GM21447 (cell line): Measurements from ENCODE around the gene AMN.
"Not testable (repeated sequence)": the region's sequence is repeated elsewhere in the genome, so short reads cannot be mapped to it uniquely, and the experiment has no call there.

Experiments used
- ATAC-seq: cut with Tn5 transposase; IDR thresholded peaks from one replicate; pipeline ENCODE4 v1.9.1; 2021; ENCODE audit not compliant: unreplicated experiment

Gene AMN

GRCh38 chr14:102911991-102912761 lies 10.3 kb upstream of the AMN start:
- no peak for ATAC-seq

- no peak for ATAC-seq
Measured at GRCh38 chr14:102913341-102914211, 8.9 kb upstream of the AMN start.

- ATAC-seq: no peak
Measured at GRCh38 chr14:102914474-102915291, 7.8 kb upstream of the AMN start.

- no peak for ATAC-seq
Measured at GRCh38 chr14:102915292-102916110, 7.0 kb upstream of the AMN start.

GRCh38 chr14:102916347-102917055 lies 6.0 kb upstream of the AMN start:
- no peak for ATAC-seq

GRCh38 chr14:102917056-102917385 lies 5.4 kb upstream of the AMN start:
- no peak for ATAC-seq

GRCh38 chr14:102917469-102918211 lies 4.8 kb upstream of the AMN start:
- no peak for ATAC-seq

GRCh38 chr14:102918438-102918837 lies 4.0 kb upstream of the AMN start:
- no peak for ATAC-seq

- no peak for ATAC-seq
Measured at GRCh38 chr14:102920273-102920997, 2.0 kb upstream of the AMN start.

- ATAC-seq: no peak
Measured at GRCh38 chr14:102920998-102921304, 1.5 kb upstream of the AMN start.

- no peak for ATAC-seq
Measured at GRCh38 chr14:102923201-102923924, 900 bp downstream of the AMN start.

GRCh38 chr14:102923925-102924486 lies 1.5 kb downstream of the AMN start:
- ATAC-seq: no peak

GRCh38 chr14:102924632-102925588 lies 2.4 kb downstream of the AMN start:
- ATAC-seq: no peak

GRCh38 chr14:102925646-102926045 lies 3.2 kb downstream of the AMN start:
- ATAC-seq: no peak

GRCh38 chr14:102926104-102926503 lies 3.6 kb downstream of the AMN start:
- no peak for ATAC-seq

- ATAC-seq: not testable (repeated sequence)
Measured at GRCh38 chr14:102926840-102927239, 4.4 kb downstream of the AMN start.
